IMR-90 (cell line): Measurements from ENCODE around the gene U2SURP. TPM values are rescaled to one million over a fixed set of nuclear protein-coding genes. Genes with fewer than 3 reads are reported as not detected.

Experiments
- ATAC-seq: fragments of 200-7000 bp; cut with Tn5 transposase; 2 replicates; pipeline ENCODE4 v1.9.1; 2020; ENCODE audit warnings: low read depth, mild to moderate bottlenecking, moderate library complexity
- BruUV-seq: library from RNA; stranded (reverse); fragments of 400-500 nt; replicated peaks from 2 replicates; lab custom pipeline; 2021; lab: Mats Ljungman, UMichigan
- CTCF ChIA-PET: fragments of 300-600 bp; formaldehyde crosslinking; extraction: SDS; loops from one replicate; lab custom pipeline; 2021; ENCODE audit warnings: antibody characterized with exemption; lab: Yijun Ruan, JAX
- POLR2A ChIA-PET: fragments of 300-600 bp; sonication (Branson Sonifier 250); formaldehyde crosslinking; loops from one replicate; lab custom pipeline; 2022; ENCODE audit warnings: antibody characterized with exemption; ENCODE audit not compliant: unreplicated experiment; lab: Charles Lee
- DNase-seq: peaks from one replicate; pipeline ENCODE4 v3.0.0; 2013
- H2AFZ ChIP-seq: replicated peaks from 2 replicates; pipeline ENCODE3; 2013; ENCODE audit warnings: low read length, mild to moderate bottlenecking; ENCODE audit not compliant: poor library complexity
- H2AK5ac ChIP-seq: 2 replicates; pipeline ENCODE4 v1.6.1; 2013; ENCODE audit warnings: low read depth, low read length, inconsistent platforms
- H2AK9ac ChIP-seq: replicated peaks from 2 replicates; pipeline ENCODE3; 2013; ENCODE audit warnings: mild to moderate bottlenecking, low read depth, low read length, moderate library complexity; ENCODE audit not compliant: poor library complexity
- H2BK120ac ChIP-seq: 2 replicates; pipeline ENCODE4 v1.6.1; 2013; ENCODE audit warnings: low read depth, low read length, inconsistent platforms
- H2BK15ac ChIP-seq: 3 replicates; pipeline ENCODE4 v1.6.1; 2013; ENCODE audit warnings: low read depth, low read length, inconsistent platforms
- H2BK20ac ChIP-seq: 2 replicates; pipeline ENCODE4 v1.6.1; 2013; ENCODE audit warnings: low read depth, mild to moderate bottlenecking, inconsistent platforms, low read length, moderate library complexity
- H2BK5ac ChIP-seq: 2 replicates; pipeline ENCODE4 v1.6.1; 2013; ENCODE audit warnings: mild to moderate bottlenecking, low read depth, low read length, inconsistent platforms; ENCODE audit not compliant: poor library complexity, severe bottlenecking
- H3K14ac ChIP-seq: replicated peaks from 2 replicates; pipeline ENCODE4 v1.6.1; 2013; ENCODE audit warnings: low read depth, low read length, inconsistent platforms
- H3K18ac ChIP-seq: 2 replicates; pipeline ENCODE4 v1.6.1; 2013; ENCODE audit warnings: low read depth, low read length, control low read depth
- H3K23ac ChIP-seq: 2 replicates; pipeline ENCODE4 v1.6.1; 2013; ENCODE audit warnings: low read depth, low read length, inconsistent platforms
- H3K27ac ChIP-seq: 2 replicates; pipeline ENCODE4 v1.5.1; 2013; ENCODE audit warnings: mild to moderate bottlenecking, control low read depth, low read length; ENCODE audit not compliant: insufficient read depth
- H3K27me3 ChIP-seq: 2 replicates; pipeline ENCODE4 v1.6.1; 2013; ENCODE audit warnings: low read length; ENCODE audit not compliant: control insufficient read depth, insufficient read depth
- H3K36me3 ChIP-seq: 2 replicates; pipeline ENCODE4 v1.6.1; 2013; ENCODE audit warnings: low read length, mixed read lengths; ENCODE audit not compliant: control insufficient read depth, insufficient read depth
- H3K4ac ChIP-seq: 2 replicates; pipeline ENCODE4 v1.6.1; 2013; ENCODE audit warnings: low read depth, low read length, inconsistent platforms
- H3K4me1 ChIP-seq: 2 replicates; pipeline ENCODE4 v1.6.1; 2013; ENCODE audit warnings: low read length, mixed read lengths; ENCODE audit not compliant: control insufficient read depth, insufficient read depth
- H3K4me2 ChIP-seq: 2 replicates; pipeline ENCODE4 v1.6.1; 2013; ENCODE audit warnings: low read depth, mild to moderate bottlenecking, control low read depth, low read length, moderate library complexity
- H3K4me3 ChIP-seq: 2 replicates; pipeline ENCODE4 v1.5.1; 2013; ENCODE audit warnings: low read depth, mild to moderate bottlenecking, control low read depth, low read length, moderate library complexity; ENCODE audit not compliant: insufficient read depth
- H3K56ac ChIP-seq: 2 replicates; pipeline ENCODE4 v1.6.1; 2013; ENCODE audit warnings: low read length, inconsistent platforms; ENCODE audit not compliant: insufficient read depth; ENCODE audit errors: extremely low read depth
- H3K79me1 ChIP-seq, 2 experiments: 2 replicates each; pipeline ENCODE4 v1.6.1; 2013; ENCODE audit warnings: low read length in 2 of 2, inconsistent platforms in 1 of 2, low read depth in 1 of 2
- H3K9ac ChIP-seq: 2 replicates; pipeline ENCODE4 v1.6.1; 2013; ENCODE audit warnings: low read depth, low read length, control low read depth
- H3K9me1 ChIP-seq: 2 replicates; pipeline ENCODE4 v1.6.1; 2013; ENCODE audit warnings: low read length, inconsistent platforms; ENCODE audit not compliant: insufficient read depth
- H3K9me3 ChIP-seq: 2 replicates; pipeline ENCODE4 v1.6.1; 2013; ENCODE audit warnings: low read length; ENCODE audit not compliant: control insufficient read depth, insufficient read depth
- H4K20me1 ChIP-seq: 2 replicates; pipeline ENCODE4 v1.6.1; 2013; ENCODE audit warnings: low read length, inconsistent platforms; ENCODE audit not compliant: insufficient read depth
- H4K5ac ChIP-seq: 2 replicates; pipeline ENCODE4 v1.6.1; 2013; ENCODE audit warnings: mild to moderate bottlenecking, low read depth, low read length, control low read depth
- H4K8ac ChIP-seq, 2 experiments: 2 replicates each; pipeline ENCODE4 v1.6.1; 2013; ENCODE audit warnings: low read depth in 2 of 2, low read length in 2 of 2, control low read depth in 1 of 2, inconsistent platforms in 1 of 2
- H4K91ac ChIP-seq: 2 replicates; pipeline ENCODE4 v1.6.1; 2013; ENCODE audit warnings: low read depth, low read length, inconsistent platforms; ENCODE audit not compliant: insufficient read depth
- BHLHE40 ChIP-seq: fragments of 150-350 bp; IDR thresholded peaks from 2 replicates; pipeline ENCODE4 v1.6.1; 2016; ENCODE audit warnings: mild to moderate bottlenecking, low read depth, low read length
- CEBPB ChIP-seq: IDR thresholded peaks from 2 replicates; pipeline ENCODE4 v1.6.1; 2012; ENCODE audit warnings: low read depth, low read length, improper control_type of control experiment
- CHD1 ChIP-seq: IDR thresholded peaks from 2 replicates; pipeline ENCODE4 v1.6.1; 2012; ENCODE audit warnings: low read depth, low read length, improper control_type of control experiment
- CTCF ChIP-seq: conservative IDR thresholded peaks from 2 replicates; pipeline ENCODE4 v1.5.1; 2012; ENCODE audit warnings: mild to moderate bottlenecking, low read depth, low read length, improper control_type of control experiment
- ELK1 ChIP-seq: fragments of 150-350 bp; IDR thresholded peaks from 2 replicates; pipeline ENCODE4 v1.6.1; 2016; ENCODE audit warnings: low read depth, mild to moderate bottlenecking, low read length, moderate library complexity, borderline replicate concordance
- FOS ChIP-seq: fragments of 150-350 bp; IDR thresholded peaks from 2 replicates; pipeline ENCODE4 v1.6.1; 2016; ENCODE audit warnings: low read depth, low read length
- MAZ ChIP-seq: IDR thresholded peaks from 2 replicates; pipeline ENCODE4 v1.6.1; 2012; ENCODE audit warnings: low read depth, mild to moderate bottlenecking, low read length, improper control_type of control experiment, moderate library complexity, borderline replicate concordance
- MXI1 ChIP-seq: IDR thresholded peaks from 2 replicates; pipeline ENCODE4 v1.6.1; 2012; ENCODE audit warnings: low read depth, mild to moderate bottlenecking, low read length, moderate library complexity, borderline replicate concordance
- NFE2L2 ChIP-seq: fragments of 150-350 bp; IDR thresholded peaks from 2 replicates; pipeline ENCODE4 v1.6.1; 2016; ENCODE audit warnings: low read depth, mild to moderate bottlenecking, low read length
- POLR2A ChIP-seq: IDR thresholded peaks from 2 replicates; pipeline ENCODE4 v1.6.1; 2012; ENCODE audit warnings: mild to moderate bottlenecking, low read depth, low read length
- RAD21 ChIP-seq: IDR thresholded peaks from 2 replicates; pipeline ENCODE4 v1.6.1; 2012; ENCODE audit warnings: low read length, improper control_type of control experiment
- RCOR1 ChIP-seq: IDR thresholded peaks from 2 replicates; pipeline ENCODE4 v1.6.1; 2012; ENCODE audit warnings: mild to moderate bottlenecking, low read length, improper control_type of control experiment; ENCODE audit not compliant: insufficient replicate concordance
- RFX5 ChIP-seq: IDR thresholded peaks from 2 replicates; pipeline ENCODE4 v1.8.0; 2012; ENCODE audit warnings: low read depth, mild to moderate bottlenecking, low read length, moderate library complexity
- SMC3 ChIP-seq: fragments of 150-350 bp; IDR thresholded peaks from 2 replicates; pipeline ENCODE4 v1.6.1; 2016; ENCODE audit warnings: low read depth, mild to moderate bottlenecking, antibody characterized with exemption, low read length, moderate library complexity
- USF2 ChIP-seq: fragments of 150-350 bp; IDR thresholded peaks from 2 replicates; pipeline ENCODE4 v1.6.1; 2017; ENCODE audit warnings: mild to moderate bottlenecking, antibody characterized with exemption, low read length, low read depth
- WGBS, 2 experiments: methylation state at CpG; one replicate each; pipeline versions ENCODE4 v1.1.5 to v1.1.7; 2013; ENCODE audit warnings: missing lambda C conversion rate in 2 of 2; ENCODE audit not compliant: insufficient read length in 1 of 2; ENCODE audit errors: extremely low coverage in 2 of 2; 5-methylcytosine and 5-hydroxymethylcytosine counted together
- dilution Hi-C: fragments of 300-500 bp; cut with HindIII; formaldehyde crosslinking; loops from one replicate; pipeline ENCODE4 v1.14.3; 2018; ENCODE audit warnings: low sequenced_read_pairs; ENCODE audit not compliant: unreplicated experiment
- in situ Hi-C: fragments of 300-500 bp; cut with MboI; formaldehyde crosslinking; loops from 3 replicates; pipeline ENCODE4 v1.14.3; 2019; ENCODE audit warnings: low sequenced_read_pairs, inconsistent platforms, mixed read lengths
- intact Hi-C: fragments of 100-400 bp; cut with micrococcal nuclease; formaldehyde crosslinking; loops from 2 replicates; pipeline ENCODE4 v1.10.0; 2022
- polyA plus RNA-seq, 3 experiments: library from polyadenylated mRNA; depleted of rRNA; stranded (reverse); fragments of >200 nt; gene quantifications; 2 replicates each; pipeline ENCODE4 v1.2.3, GENCODE V29; 2012; ENCODE audit warnings: low replicate concordance in 1 of 3
- total RNA-seq: library from RNA; depleted of rRNA; stranded (reverse); fragments of >200 nt; gene quantifications from 2 replicates; pipeline ENCODE4 v1.2.3, GENCODE V29; 2012

U2SURP gene
- total and polyA plus RNA-seq, 2 of the 4 experiments (the other 2 are of a cell fraction): 24.8 to 29.4 TPM

GRCh38 chr3:142965581-142965980, 35.8 kb upstream of the U2SURP start:
- POLR2A ChIA-PET: no interaction called here

More at GRCh38 chr3:142965581-142965980, 35.8 kb upstream of the U2SURP start:
- no peak overlapping the region for H4K91ac ChIP-seq
- no peak overlapping the region for H3K27ac ChIP-seq
- TF ChIP-seq FOS (no peak), MXI1 (no peak), RFX5 (no peak), RCOR1 (no peak), MAZ (no peak), CEBPB (no peak), RAD21 (no peak), CHD1 (no peak), POLR2A (no peak), USF2 (no peak), SMC3 (no peak), CTCF (no peak), ELK1 (no peak), NFE2L2 (no peak), BHLHE40 (no peak)
- H2BK15ac ChIP-seq: no peak overlapping the region
- ATAC-seq: no peak
- in situ Hi-C loops: no loop called here
- 0 out of 2 replicates have a peak, but pooled peaks cover 2% of the 10 kb centered on the region for H3K4me1 ChIP-seq
- peaks cover 55% of the 10 kb centered on the region for H3K27me3 ChIP-seq
- no peak overlapping the region for H2AK5ac ChIP-seq
- no peak overlapping the region for H3K4me2 ChIP-seq
- H4K20me1 ChIP-seq: no peaks in the 10 kb centered on the region
- no peak overlapping the region for H2BK20ac ChIP-seq
- no peak overlapping the region for H3K14ac ChIP-seq
- DNase-seq: no peak
- no peak overlapping the region for H3K9ac ChIP-seq
- H4K5ac ChIP-seq: no peak overlapping the region
- H2BK120ac ChIP-seq: no peak overlapping the region
- H3K9me3 ChIP-seq: peaks cover 2% of the 10 kb centered on the region; the same call in 1 of the 2 replicates
- no peaks in the 10 kb centered on the region for H3K79me1 ChIP-seq
- no peak overlapping the region for H4K8ac ChIP-seq
- no peak overlapping the region for H3K56ac ChIP-seq
- dilution Hi-C loops: no loop called here
- H3K4ac ChIP-seq: no peak overlapping the region
- H3K18ac ChIP-seq: no peak overlapping the region
- H2AFZ ChIP-seq: no peak overlapping the region
- no CpG with 5 or more reads among the region's 3 CpGs for WGBS, 2 experiments
- intact Hi-C loops: no loop called here
- H3K36me3 ChIP-seq: no peaks in the 10 kb centered on the region
- no peak overlapping the region for H2BK5ac ChIP-seq
- CTCF ChIA-PET: interaction anchor here (0.7 to 1.1 kb wide), 3 partner anchors 9 to 137 kb away, joined by 3 to 6 read pairs (median 4); no protein-coding TSS in a partner anchor
- no peak overlapping the region for H2AK9ac ChIP-seq
- H3K23ac ChIP-seq: no peak overlapping the region
- no peak overlapping the region for H3K4me3 ChIP-seq
- no TSS peak for BruUV-seq
- no peaks in the 10 kb centered on the region; the same call in 1 of the 2 replicates for H3K9me1 ChIP-seq
